ENCODE measurements around the gene FGF14.
"Not testable (repeated sequence)": the region's sequence is repeated elsewhere in the genome, so short reads cannot be mapped to it uniquely, and the experiment has no call there.

FGF14 gene

DNA sequence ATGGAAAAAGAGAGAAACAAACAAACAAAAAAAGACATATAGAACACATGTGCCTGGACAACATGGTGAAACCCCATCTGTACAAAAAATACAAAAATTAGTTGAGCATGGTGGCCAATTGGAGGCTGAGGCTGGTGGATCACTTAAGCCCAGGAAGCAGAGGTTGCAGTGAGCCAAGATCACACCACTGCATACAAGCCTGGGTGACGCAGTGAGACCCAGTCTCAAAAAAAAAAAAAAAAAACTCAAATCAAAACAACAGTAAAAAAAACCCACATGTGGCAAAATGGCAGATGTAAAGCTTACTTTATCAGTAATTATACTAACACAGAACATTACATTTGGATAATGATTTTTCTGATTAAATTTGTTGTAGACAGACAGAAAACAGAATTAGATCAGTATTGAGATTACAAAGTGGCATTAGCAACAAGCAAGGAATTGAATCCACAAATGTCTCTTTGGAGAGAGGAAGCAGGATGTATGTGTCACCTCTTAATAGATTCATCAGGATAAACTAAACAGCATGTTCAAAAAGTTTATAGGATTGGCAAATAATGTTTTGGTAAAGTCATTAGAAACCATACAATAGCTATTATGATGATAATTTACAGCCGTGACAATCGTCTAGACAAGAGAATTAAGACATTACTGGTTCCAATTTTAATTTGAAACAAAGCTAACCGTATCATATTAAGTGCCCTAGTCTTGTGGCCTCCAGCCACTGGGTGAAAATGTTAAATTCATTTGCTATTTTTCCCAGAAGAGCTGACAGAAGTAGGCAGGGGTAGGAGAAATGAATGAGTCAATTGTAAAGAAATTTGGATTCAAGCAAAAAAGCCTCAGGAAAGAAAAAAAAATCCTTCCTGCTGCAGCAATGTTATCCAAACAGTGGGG is 206.0 kb downstream of the FGF14 start:
- no peak for DNase-seq (ENCODE audit: low spot score)

DNA sequence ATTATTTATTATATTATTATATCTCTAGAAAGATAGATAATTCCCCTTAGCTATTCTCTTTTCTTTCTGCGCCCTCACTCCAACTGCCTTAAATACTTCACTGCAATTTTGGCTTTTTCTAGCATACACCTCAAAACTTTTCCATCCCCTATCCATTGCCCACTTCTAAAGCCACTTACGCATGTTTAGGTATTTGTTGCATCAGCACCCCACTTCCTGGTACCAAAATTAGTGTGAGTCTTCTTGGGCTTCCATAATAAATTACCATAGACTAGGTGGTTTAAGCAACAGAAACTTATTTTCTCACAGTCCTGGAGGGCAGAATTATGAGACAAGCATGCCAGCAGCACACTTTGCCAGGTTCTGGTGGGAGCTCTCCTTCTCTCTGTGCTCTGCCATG is 209.0 kb downstream of the FGF14 start:
- no peak for DNase-seq (ENCODE audit: low spot score)

DNA sequence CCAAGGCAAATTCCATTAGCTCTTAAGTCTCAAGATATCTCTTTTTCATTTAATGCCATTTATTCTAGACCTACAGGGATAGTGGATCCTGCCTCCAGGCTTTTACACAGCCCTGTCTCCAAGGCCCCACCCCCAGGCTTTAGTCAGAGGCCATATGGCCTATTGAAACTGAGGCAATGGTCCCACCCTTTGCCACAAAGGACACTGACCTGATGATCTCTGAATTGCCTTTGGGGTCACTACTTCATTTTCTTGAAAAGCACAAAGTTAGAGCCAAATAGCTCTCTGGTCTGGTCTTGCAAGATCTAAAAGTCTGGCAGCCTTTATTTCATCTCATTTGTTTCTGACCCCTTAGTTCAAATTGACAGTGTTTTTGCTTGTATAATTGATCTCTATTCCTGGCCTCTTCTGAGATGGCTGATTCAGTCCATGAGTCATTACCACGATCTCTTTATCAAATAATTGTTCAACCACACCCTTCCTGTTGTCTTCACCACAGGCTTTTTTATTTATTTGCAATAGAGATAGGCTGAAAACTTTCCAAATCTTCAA is 209.8 kb downstream of the FGF14 start:
- DNase-seq (ENCODE audit: low spot score), result no peak

DNA sequence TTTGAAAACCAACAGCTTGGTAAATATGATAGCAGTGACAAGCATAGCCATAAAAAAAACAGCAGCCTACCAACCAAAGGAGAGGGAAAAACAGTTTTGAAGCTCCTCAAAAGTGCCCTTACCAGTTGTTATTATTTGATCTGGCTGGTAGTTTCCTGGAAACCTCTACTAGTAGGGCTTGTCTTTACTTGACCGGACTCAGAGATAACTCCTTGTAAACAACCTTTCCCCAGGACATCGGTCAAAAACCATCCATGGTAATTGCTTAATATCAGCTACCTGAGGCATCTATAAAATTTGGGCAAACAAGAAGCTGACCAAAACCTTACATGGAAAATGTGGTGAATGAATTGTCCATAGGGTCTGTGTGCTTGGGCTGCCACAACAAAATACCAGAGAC is 210.9 kb downstream of the FGF14 start:
- no peak for DNase-seq (ENCODE audit: low spot score)

DNA sequence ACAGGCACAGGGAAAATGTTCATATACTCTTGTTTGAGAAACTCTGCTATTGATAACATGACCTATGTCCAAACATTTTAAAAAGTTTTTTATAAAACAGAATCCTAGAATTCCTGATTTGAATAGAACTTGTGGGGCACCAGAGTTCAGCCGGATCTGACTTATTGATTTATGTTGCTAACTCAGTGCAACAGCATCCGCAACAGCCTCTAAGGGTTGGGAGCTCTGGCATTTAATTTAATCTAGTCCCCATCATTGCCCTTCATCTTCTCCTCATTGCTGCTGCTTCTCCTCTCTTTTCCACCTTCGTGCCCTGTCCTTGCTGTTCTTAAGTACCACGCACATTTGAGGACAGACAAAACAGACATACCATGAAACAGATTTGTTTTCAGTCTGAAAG is 214.5 kb downstream of the FGF14 start:
- no peak for DNase-seq (ENCODE audit: low spot score)

DNA sequence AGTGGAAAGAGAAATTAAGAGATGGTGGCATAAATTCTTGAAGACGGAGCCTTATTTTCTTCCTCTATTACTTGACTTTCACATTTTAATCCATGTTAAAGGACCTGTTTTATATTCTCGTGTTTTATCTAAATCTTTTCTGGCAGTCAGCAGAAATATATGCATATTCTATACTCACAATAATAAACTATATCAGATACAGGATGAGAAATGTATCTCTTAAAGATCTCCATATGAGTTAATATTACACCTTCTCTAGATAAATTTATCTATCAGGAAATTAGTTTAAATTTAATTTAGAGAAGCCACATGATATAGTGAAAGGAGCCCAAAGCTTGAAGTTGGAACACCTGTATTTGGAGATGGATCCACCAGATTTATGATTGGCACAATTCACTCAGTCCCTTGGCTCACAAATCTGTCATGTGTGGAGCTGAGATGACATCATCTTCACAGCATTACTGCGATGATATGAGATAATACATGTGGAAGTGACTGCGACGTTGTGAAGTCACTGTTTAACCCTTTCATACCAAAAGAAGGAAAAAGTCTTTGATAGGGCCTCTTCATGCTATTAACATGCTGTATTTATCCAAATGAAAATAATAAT is 216.4 kb downstream of the FGF14 start:
- no peak for DNase-seq (ENCODE audit: low spot score)

DNA sequence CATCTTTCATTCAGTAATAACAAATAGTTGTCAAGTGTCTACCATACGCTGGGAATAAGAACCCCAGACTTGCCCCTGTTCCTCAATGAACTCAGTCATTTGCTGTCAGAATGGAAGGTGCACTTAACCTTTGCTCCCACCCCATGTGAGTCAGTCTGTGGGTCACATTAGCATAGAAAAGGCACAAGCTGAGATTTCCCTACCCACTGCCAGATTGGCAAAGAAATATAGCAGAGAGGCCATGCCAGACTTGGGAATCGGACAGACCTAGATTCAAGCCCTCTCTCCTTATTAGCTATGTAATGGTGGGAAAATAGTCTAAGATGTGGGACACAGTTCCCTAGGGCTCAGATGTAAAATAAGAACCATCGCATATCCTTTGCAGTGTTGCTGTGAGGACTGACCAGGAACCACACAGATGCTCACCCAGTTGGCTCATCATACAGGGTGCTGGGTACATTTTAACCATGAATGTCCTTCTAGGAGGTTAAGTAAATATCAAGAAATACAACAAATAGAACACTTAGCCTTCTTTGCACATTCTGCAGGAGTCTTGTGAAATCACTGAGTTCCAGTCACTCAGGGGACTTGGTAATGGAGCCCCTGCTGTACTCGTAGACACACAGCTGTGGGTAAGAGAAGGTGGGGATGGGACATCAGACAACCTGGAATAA is 218.2 kb downstream of the FGF14 start:
- no peak for DNase-seq (ENCODE audit: low spot score)

DNA sequence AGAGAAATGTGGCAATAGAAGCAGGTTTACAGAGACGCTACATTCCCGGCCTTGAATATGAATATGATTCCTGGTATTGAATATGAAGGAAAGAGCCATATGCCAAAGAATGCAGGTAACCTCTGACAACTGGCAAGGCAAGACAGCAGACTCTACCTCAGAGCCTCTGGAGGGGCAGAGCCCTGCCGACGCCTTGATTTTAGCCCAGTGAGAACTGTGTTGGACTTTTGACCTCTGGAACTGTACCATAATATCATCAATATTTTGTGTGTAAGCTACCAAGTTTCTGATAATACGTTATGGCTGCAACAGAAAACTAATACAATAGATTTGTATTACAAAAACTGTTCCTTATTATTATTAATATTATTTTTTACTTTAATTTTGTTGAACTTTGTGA is 219.7 kb downstream of the FGF14 start:
- DNase-seq (ENCODE audit: low spot score), result no peak

DNA sequence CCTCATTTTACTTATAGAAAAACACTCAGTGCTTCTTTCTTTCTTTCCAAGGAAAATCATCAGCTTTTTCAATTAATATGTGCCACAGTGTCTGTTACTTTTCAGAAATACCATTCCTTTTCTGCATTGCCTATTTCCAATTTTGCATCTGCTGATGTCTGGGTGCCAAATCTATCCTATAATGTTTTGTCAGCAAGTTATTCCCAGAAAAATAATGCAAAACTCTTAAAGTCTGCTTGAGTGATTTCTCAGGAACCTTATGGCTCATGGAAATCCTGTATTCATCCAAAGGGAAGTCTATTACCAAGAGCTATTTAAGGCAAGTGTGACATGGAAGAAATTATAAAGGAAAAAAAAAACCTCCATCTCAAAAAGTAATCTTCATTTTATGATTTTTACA is 224.4 kb downstream of the FGF14 start:
- no peak for DNase-seq (ENCODE audit: low spot score)

DNA sequence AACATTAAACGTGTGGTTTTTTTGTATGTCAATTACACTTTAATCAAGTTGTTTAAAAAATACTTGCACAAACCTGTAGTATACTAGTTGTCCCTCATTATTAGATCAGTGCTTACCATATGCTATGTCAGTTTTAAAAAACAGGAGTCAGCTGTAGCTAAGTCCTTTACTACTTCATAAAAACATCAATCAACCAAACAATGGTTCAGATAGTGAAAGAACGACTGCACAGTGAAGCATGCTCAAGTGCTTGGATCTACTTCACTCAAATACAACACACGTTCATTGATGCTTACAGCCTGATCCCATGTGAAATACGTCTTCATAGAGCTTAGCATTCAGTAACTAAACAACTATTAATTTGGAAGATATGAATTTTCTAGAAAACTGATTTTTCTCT is 225.0 kb downstream of the FGF14 start:
- no peak for DNase-seq (ENCODE audit: low spot score)

DNA sequence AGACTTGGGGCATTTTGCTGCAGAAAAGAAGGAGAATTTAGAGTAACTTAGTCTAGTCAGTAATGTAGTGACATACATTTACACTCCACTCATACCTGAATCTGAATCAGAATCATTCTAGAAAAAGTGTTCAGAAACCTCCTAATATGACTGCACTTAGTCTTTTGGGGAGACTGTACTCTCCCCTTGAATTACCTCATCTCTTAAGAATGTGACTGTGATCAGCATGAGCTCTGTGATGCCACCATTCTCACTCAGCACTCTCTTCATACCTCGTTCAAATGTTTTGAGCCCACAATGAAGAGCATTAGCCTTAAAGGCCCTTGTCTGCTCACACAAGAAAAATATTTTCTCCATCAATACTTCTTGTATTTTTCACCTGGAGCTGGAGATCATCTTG is 229.4 kb downstream of the FGF14 start:
- DNase-seq (ENCODE audit: low spot score), result no peak

DNA sequence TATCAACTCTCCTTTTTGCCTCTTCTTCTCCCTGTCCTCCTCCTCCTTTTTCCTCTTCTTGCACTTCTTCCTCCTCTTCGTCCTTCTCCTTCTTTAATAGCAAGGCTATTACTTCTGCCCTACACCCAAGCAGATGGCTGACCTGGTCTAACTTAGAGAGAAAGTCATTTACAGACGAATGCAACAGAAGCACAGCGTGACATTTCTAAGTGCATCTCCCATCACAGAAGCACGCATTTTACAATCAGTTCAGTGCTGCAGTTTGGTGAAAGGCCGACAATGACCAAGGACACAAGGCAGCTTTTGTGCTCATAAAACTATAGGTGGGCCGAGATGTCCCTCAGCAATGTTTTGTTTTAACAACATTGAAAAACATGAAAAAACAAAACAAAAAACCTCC is 231.5 kb downstream of the FGF14 start:
- no peak for DNase-seq (ENCODE audit: low spot score)

DNA sequence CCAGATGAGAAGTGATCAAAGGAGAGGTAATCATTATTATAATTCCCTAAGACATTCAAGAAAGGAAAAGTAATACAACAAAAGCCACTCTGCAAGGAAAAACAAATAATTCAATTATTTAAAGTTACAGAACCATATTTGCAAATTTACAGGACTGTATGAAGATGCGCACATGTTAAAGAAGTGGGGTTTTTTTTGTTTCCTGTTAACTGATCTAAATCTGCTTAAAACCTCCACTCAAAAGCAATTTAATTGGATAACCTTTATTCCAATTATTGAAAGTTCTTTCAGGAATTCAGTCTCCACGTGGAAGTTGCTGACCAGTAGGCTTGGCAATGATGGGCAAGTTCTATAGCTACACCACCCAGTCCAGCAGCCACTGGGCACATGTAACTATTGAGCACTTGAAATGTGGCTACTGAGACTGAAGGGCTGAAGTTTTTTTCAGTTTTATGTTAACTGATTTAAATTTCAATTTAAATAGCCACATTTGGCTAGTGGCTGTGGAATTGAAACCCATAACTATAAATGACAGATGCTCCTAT is 232.3 kb downstream of the FGF14 start:
- DNase-seq (ENCODE audit: low spot score), result no peak

DNA sequence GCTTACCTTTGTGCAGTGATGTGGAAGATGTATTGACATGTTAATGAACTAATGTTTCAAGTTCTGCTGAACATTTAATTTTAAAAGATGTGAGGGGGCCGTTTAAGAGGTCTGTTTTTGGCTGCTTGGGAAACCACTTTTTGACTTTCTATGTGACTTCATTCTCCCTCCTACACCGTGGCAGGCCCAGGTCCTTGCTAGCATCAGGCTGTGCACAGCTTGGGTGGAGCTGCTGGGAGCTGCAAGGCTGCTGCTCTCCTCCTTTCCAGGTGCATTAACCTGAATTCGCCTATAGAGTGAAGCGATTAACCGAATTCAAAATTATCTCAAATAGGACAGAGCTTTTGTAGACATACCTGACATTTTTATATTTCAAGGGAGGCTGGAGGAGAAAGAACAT is 249.1 kb downstream of the FGF14 start:
- DNase-seq (ENCODE audit: low spot score), result no peak

DNA sequence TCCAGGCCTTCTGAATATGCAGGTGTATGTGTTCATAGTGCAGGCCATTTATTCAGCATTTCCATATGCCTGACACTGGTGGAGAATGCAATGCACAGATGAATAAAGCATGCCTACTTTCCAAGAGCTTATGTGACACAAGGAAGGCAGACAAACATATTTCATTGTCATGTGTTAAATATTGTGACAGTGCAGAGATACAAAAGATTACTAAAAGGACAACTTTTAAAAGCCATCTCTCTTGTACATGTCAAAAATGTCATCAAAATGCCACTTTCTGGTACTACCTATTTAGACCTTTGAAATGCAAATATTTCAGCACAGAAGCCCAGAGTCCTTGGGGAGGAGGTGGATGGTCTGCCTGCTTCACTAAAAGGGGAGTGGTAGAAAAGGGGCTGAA is 254.5 kb downstream of the FGF14 start:
- no peak for DNase-seq (ENCODE audit: low spot score)

DNA sequence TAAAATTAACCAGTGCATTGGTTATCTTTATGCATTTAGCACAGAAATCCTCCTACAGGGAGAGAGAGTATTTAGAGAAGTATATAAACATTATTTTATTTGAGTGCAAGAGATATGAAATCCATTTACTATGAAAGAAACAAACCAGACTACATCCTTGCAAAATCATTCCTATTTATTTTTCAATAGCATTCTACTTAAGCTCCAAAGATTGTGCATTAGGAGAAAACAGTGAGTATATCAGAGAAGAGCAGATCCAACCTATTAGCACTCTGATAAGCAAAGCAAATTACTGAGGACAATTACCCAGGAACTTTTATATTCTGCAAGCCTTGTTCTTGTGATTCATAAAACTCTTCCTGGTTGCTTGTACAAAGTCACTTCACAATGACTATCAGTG is 256.1 kb downstream of the FGF14 start:
- no peak for DNase-seq (ENCODE audit: low spot score)

DNA sequence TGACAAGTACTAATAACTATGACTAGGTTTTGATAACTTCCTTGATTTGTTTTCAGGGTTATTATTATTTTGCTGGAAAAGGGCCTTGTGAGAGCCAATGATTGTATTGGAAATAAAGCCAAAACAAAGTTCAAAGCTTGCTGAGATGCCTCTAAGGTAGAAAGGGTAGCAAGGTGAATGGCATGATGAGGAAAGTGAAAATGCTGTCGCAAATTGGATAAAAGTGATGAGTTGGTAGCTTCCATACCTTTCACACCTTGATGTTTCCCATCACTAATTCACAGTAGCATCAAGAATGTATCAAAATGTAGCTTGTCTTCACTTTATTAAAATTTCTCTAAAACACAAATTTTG is 259.4 kb downstream of the FGF14 start:
- DNase-seq (ENCODE audit: low spot score), result no peak

DNA sequence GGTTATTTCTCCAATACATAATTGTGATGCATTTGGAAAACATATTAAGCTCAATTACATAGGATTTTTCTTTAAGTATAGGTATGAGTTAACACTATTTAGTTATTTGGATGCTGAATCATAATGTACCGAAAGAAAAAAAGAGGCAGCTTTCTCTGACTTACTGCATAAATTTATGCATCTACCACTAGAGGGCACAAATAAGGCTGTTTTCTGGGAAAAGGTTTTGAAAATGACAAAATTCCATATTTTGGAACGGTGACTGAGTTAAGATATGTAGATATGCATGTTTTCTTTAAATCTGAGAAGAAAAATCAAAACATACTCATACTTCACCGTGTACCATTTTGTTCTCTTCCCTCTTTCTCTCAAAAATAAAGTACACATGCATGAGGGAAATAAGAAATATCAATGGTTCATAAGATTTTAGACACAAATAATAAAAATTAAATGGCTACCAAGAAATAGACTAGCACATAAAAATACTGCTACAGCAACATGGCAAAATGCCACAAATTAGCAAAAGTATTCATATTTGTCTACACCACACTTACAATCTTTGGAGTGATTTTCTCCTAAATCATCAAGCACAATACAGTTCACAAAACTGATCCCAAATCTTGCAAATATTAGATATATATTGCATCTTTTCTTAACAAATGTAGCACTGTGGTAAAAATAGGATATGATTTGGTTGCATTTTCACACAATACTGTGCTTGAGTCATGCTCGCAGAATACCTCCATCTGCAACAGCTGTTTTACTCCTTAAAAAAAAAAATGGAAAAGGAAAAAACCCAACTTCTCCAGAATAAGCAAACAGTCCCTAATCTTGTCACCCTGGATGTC is 260.0 kb downstream of the FGF14 start:
- DNase-seq (ENCODE audit: low spot score), result no peak

DNA sequence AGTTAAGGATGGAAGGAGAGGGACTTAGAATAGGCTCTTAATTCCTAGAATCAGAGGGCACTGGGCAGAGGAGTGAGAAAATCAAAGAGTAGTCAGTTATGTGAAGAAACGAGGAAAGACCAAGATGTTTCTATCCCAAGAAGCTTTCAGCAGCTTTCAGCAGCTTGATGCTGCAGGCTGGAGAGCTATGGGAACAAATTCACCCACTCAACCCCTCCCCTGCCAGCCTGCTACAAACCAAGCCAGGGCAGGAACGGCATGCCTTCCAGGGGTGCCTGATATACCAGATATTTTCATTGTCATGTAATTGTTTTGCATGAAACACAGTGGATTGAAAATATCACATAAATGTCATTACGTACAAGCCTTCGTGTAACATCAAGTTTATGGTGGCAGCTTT is 262.2 kb downstream of the FGF14 start:
- DNase-seq (ENCODE audit: low spot score), result no peak

DNA sequence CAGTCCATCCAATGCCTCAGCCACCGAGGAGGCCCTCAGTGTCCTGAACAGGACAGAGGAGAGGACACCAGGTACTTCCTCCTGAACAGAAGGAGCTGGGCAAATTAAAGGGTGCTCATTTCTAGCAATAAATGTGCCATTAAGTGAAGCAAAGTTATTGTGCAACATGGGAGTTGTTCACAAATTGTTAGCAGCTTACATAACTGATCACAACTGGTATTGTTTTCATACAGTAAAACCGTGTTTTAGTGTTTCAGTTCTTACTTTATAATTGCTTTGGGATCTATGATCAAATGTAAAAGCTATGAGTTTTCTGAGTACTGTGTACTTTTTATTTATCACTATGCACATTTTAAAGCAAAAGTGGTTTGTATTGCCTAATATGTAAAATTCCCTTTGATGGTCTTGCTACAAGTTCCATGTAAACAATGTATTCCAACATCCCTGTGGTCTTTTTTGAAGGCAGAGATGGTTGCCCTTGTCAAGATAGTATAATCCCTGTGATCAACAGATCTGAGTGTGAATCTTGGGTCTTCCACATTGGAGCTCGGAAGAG is 263.1 kb downstream of the FGF14 start:
- DNase-seq (ENCODE audit: low spot score), result no peak

DNA sequence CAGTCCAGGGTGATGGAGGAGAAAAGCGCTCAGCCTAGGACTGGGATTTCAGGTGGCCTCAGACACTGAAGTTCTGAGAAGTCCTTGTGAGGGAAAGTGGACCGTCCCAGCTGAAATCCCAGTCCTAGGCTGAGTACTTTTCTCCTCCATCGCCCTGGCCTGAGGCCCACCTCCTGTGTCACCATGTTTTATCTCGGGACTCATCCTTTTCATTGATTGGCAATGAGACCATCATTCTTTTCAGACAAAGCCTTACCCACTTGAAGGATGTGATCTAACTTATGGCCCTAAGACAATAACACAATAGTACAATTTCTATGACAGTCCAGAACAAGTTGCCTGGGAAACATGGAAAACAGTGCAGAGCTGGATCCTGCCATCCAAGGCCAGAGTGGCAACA is 263.9 kb downstream of the FGF14 start:
- DNase-seq (ENCODE audit: low spot score), result not testable (repeated sequence)

Data from CD4-positive, alpha-beta T cell treated with Interleukin-2 at 100 ng/mL for 4 hours (primary cell).